ENCODE data around the gene NGEF.

The NGEF gene

GRCh38 chr2:233002829-233003657 lies 10.0 kb downstream of the NGEF start:
- DNase-seq (ENCODE audit: extremely low read depth in 1 of 2, low read depth in 1 of 2) = no peak

- DNase-seq (ENCODE audit: extremely low read depth in 1 of 2, low read depth in 1 of 2) = no peak
Measured at GRCh38 chr2:233000886-233001750, 11.9 kb downstream of the NGEF start.

DNA sequence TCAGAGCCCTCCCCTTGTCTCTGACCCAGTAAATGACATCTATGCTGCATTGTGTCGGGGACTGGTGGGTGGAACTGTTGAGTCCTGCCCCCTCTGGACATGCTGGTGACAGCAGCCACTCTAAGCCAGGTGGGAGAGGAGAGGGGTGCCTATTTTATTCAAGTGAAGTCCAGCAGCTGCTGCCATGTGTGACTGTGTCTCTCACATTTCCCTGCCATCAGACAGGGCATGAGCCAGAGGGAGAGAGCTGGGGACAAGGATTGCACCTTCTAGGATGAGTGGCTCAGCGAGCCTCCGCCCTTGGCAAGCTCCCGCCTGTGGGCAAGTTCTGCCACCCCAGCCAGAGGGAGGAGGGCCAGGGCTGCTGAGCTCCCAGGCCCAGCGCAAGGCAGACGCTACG lies 13.7 kb downstream of the NGEF start:
- DNase-seq (ENCODE audit: extremely low read depth in 1 of 2, low read depth in 1 of 2) = no peak

- DNase-seq (ENCODE audit: extremely low read depth in 1 of 2, low read depth in 1 of 2) = no peak
Measured at GRCh38 chr2:232998666-232998985, 14.4 kb downstream of the NGEF start.

DNA sequence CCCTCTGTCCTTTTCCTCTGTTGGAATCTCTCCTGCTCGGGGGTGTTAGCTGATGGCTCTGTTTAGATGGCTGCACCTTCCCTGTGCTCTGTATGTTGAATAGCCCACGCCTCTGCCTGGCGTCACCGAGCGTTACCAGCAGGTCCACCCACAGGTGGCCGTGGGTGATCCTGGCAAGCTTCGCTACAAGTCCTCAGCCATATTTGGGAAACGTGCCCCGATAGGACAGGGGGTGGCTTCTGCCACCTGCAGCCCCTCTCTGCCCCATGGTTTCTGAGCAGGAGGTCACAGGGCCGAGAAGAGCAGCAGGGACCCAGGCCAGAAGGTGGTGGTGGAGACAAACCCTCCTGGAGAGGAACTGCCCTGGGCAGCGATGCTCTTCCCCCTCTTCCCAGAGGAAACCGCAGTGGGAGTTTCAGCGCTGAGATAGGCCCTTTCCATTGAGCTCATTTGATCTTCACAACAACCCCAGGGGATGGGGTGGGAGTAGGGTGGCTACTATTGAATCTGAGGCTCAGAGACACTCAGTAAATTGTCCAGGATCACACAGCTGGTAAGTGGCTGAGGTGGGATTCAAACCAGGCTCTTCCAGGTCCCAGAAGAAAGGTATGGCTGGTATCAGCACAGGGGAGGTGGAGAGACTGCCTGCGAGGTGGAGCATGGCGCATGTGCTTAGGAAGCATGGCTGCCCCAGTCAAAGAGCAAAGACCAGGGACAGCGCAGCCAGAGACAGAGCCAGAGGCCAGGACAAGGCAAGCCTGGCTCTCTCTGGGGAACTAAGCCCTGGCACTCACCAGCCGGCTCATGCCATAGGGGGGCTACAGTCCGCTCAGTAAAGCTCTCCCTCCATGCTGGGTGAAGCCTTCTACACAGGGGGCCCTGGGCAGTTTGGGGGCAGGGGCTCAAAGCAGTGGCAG lies 15.0 kb downstream of the NGEF start:
- no peak for DNase-seq (ENCODE audit: extremely low read depth in 1 of 2, low read depth in 1 of 2)

GRCh38 chr2:232994446-232994845 lies 18.6 kb downstream of the NGEF start:
- no peak for DNase-seq (ENCODE audit: extremely low read depth in 1 of 2, low read depth in 1 of 2)

DNA sequence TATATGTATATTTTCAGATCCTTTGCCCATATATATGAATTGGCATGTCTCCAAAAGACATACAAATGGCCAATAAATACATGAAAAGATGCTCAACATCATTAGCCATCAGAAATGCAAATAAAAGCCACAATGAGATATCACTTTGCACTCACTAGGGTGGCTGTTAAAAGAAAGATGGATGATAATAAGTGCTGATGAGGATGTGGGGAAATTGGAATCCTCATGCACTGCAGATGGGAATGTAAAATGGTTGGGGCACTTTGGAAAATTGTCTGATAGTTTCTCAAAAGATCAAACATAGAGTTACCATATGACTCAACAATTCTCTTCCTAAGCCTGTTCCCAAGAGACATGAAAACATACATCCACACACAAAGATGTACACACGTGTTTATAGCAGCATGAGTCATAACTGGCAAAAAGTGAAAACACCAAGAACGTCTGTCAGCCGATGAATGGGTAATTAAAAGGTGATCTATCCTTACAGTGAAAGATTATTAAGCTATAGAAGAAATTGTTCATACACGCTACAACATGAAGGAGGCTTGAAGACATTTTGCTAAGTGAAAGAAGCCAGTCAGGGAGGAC lies 19.7 kb downstream of the NGEF start:
- no peak for DNase-seq (ENCODE audit: extremely low read depth in 1 of 2, low read depth in 1 of 2)

DNA sequence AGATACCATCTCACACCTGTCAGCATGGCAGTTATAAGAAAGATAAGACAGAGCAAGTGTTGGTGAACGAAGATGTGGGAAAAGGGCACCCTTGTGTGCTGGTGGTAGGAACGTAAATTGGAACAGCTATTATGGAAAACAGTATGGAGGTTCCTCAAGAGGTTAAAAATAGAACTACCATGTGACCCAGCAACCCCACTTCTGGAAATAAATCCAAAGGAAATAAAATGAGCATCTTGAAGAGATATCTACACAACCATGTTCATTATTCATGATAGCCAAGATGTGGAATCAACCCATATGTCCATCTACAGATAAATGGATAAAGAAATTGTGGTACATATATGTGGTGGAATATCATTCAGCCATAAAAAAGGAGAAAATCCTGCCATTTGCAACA lies 26.9 kb downstream of the NGEF start:
- no peak for DNase-seq (ENCODE audit: extremely low read depth in 1 of 2, low read depth in 1 of 2)

DNA sequence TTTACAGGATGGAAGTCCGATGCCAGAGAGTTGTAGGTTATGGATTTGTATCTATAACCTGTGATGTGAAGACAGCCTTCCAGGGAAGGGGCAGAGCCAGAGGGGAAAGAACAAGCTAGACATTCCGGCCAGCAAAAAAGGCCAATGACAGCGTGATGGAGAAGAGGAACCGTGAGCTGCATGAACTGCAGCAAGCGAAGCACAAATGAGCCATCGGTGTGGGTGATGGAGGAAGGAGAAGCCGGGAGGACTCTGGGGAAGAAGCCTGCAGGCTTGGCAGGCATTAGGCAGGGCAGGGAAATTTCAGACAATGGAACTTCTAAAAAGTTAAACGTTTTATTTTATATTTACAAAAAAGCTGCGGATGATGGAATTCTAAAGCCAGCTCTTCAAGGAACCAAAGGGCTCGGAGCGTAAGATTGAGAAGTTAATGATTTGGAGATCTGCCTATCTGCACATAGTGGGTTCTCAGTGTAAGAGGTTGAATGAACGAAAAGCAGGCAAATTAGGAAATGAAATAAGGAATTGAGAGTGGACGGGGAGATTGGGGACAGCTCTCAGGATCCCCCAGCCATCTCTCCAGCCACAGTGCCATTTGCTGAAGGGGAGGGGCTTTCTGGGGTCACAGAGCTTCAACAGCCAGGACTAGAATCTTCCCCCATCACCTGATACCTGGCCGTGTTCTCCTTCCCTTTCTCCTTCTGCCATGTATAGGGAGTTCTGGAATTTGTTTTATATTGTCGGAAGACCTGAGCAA lies 28.4 kb downstream of the NGEF start:
- DNase-seq (ENCODE audit: extremely low read depth in 1 of 2, low read depth in 1 of 2) = no peak

GRCh38 chr2:232983669-232984140 lies 29.4 kb downstream of the NGEF start:
- DNase-seq (ENCODE audit: extremely low read depth in 1 of 2, low read depth in 1 of 2) = no peak

DNA sequence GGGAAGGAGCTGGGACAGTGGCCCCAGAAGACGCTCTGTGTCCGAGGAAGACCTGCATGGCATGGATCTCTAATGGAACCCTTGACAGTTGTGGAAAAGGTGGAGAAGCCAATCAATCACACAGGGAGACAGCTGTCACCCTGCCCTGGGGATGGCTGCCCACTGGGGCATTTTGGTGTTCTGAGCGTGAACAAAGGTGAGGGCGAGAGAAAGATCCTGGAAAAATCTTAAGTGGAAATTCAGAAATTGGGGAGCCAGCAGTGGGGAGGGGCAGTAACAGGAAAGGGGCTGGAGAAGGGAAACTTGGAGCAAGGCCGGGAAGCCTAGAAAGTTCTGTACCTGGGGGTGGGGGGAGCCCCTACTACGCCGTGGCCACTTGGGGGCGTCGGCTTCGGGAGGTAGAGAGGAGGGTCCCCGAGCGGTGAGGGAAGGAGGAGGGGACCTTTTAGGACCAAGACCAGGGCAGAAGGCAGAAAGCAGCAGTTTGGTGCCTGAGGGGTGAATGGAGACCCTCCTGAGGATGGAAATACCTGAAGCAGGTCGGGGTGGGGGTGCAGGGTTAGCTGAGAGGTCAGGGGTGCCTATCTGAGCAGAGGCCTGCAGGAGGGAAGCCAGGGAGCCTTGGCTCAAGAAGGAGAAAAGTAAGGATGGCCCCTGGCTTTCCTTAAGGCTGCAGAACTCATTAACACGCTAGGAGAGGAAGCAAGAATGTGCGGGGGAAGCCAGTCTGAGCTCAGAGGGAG lies 30.0 kb downstream of the NGEF start:
- no peak for DNase-seq (ENCODE audit: extremely low read depth in 1 of 2, low read depth in 1 of 2)

GRCh38 chr2:232981767-232982360 lies 31.2 kb downstream of the NGEF start:
- no peak for DNase-seq (ENCODE audit: extremely low read depth in 1 of 2, low read depth in 1 of 2)

GRCh38 chr2:232981356-232981755 lies 31.7 kb downstream of the NGEF start:
- DNase-seq (ENCODE audit: extremely low read depth in 1 of 2, low read depth in 1 of 2) = no peak

DNA sequence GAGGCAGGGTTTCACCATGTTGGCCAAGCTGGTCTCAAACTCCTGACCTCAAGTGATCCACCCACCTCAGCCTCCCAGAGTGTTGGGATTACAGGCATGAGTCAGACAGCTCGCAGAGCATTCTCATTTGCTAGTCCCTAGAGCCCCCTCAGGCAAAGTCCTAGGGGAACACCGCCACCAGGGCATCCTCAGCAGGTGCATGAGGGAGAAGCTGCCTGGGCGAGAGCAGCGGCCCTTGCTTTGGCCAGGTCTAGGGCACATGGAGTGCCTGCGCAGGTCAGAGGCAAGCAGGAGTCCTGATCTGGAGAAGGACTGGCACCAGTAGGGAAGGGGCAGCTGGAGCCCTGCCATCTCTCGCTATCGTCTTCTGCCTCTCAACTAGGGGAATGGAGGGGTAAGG lies 32.4 kb downstream of the NGEF start:
- no peak for DNase-seq (ENCODE audit: extremely low read depth in 1 of 2, low read depth in 1 of 2)

- DNase-seq (ENCODE audit: extremely low read depth in 1 of 2, low read depth in 1 of 2) = no peak
Measured at GRCh38 chr2:232979871-232980461, 33.1 kb downstream of the NGEF start.

DNA sequence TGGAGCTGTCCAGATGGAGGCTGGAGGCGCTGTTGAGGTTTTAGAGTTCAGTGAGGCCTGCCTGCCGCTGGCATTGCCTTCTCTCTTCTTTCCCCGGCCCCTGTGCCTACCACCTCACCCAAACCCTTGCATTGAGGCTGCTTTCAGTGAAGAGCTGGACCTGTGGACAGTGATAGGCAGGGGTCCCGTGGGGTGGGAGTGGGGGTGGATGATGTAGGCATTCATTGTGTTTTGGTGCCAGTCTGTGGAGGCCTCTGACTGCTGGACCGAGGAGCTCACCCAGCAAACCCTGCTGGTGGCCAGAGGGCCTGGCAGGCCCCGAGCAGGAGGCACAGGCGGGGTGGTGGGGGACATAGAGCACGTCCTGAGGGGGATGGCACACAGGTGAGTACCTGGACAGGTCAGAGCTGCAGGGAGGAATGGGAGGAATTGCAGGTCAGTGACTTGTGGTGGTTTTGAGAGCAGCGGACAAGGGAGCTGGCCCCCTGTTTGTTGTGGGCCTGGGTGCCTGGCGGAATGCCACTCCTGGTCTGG lies 35.6 kb downstream of the NGEF start:
- no peak for DNase-seq (ENCODE audit: extremely low read depth in 1 of 2, low read depth in 1 of 2)

- DNase-seq (ENCODE audit: extremely low read depth in 1 of 2, low read depth in 1 of 2) = no peak
Measured at GRCh38 chr2:232976666-232977437, 36.2 kb downstream of the NGEF start.
